Heart left ventricle (tissue), 13 donors: ENCODE results near the gene RIMS1.

ENCODE experiments used
- CTCF ChIP-seq, 12 donors: fragments of 200-600 bp; sonication (generic) in 4 of 12; IDR thresholded peaks; one replicate each; pipeline versions ENCODE4 v1.5.0 to v1.8.0; 2018 to 2022; ENCODE audit warnings: antibody characterized with exemption in 12 of 12, mild to moderate bottlenecking in 5 of 12
- POLR2A ChIP-seq, 2 donors: fragments of 450-650 bp; IDR thresholded peaks; one replicate each; pipeline ENCODE4 v1.6.1; 2017; ENCODE audit warnings: antibody characterized with exemption in 2 of 2, mild to moderate bottlenecking in 2 of 2, moderate library complexity in 2 of 2
- donor health status: ischemic (EF 13 %, LVEDD 7.1; RV severe dilation, severe dysfunction).
- donor health status: DM: no; HTN: yes; CAD: no.
- donor health status: DM: no; HTN: no; CAD: no.
- donor health status: ischemic (EF 25% LVEDD 6.9; RV normal size, moderate dysfunction).
- donor health status: ischemic (EF 25% LVEDD 5.7; RV mildly dilated, moderate dysfunction).
- donor health status: ischemic (EF 35%, LVEDD 5.7; RV mildly dilated, moderate dysfunction).
- donor health status: nonischemic (EF 11% LVEDD 7.7; RV severe dilation, severe dysfunction).
- donor health status: DM: yes; HTN: yes; CAD: no.
- donor health status: PGD.
- donor health status: ischemic (EF 29% LVEDD 5.4; RV normal size, mild dysfunction).
- donor health status: nonischemic (EF 23%, LVEDD 6.1; RV moderate dilation, normal function).

- TF ChIP-seq CTCF (IDR thresholded peaks at IDR 0.05) (no peak), POLR2A (IDR thresholded peaks at IDR 0.05) (no peak)
Observed at GRCh38 chr6:72406517-72406916, 520.2 kb downstream of the RIMS1 start.
